Stomach (tissue), 19 donors: ENCODE measurements around the gene MIX23. TPM values are rescaled to one million over a fixed set of nuclear protein-coding genes. Genes with fewer than 3 reads are reported as not detected.

Experiments
- DNase-seq, 2 donors: peaks; one replicate each; pipeline versions ENCODE4 v3.0.0 to v3.0.0-alpha.2; 2013 to 2019
- H3K27ac ChIP-seq, 5 donors: fragments of 200-600 bp in 4 of 5; sonication (generic) in 4 of 5; one replicate each; pipeline ENCODE4 v1.5.1; 2013 to 2019; ENCODE audit warnings: mild to moderate bottlenecking in 1 of 5, moderate library complexity in 1 of 5
- H3K27me3 ChIP-seq, 3 donors: fragments of 200-600 bp; sonication (generic); one replicate each; pipeline ENCODE4 v1.5.1; 2017 to 2019; ENCODE audit warnings: mixed run types in 1 of 3
- H3K36me3 ChIP-seq, 4 donors: fragments of 200-600 bp; sonication (generic); 1 replicate in 3 of 4; 2 replicates in 1 of 4; pipeline ENCODE4 v1.5.1; 2016 to 2019
- H3K4me1 ChIP-seq, 4 donors: fragments of 200-600 bp; sonication (generic); one replicate each; pipeline ENCODE4 v1.5.1; 2016 to 2019
- H3K4me3 ChIP-seq, 4 donors: fragments of 200-600 bp; sonication (generic) in 3 of 4; one replicate each; pipeline ENCODE4 v1.5.1; 2016 to 2019; ENCODE audit warnings: mild to moderate bottlenecking in 1 of 4
- H3K9me3 ChIP-seq, 4 donors: fragments of 200-600 bp; sonication (generic); one replicate each; pipeline ENCODE4 v1.5.1; 2016 to 2019
- EP300 ChIP-seq: sonication (generic); formaldehyde crosslinking; IDR thresholded peaks from one replicate; pipeline ENCODE4 v1.6.1; 2017; ENCODE audit warnings: antibody characterized with exemption
- POLR2A ChIP-seq, 4 donors: fragments of 450-650 bp; IDR thresholded peaks; one replicate each; pipeline ENCODE4 v1.6.1; 2016; ENCODE audit warnings: antibody characterized with exemption in 4 of 4, control low read depth in 2 of 4, mild to moderate bottlenecking in 1 of 4, moderate library complexity in 1 of 4
- POLR2AphosphoS5 ChIP-seq, 3 donors: sonication (generic); formaldehyde crosslinking; IDR thresholded peaks; one replicate each; pipeline ENCODE4 v1.6.1; 2016; ENCODE audit warnings: antibody characterized with exemption in 3 of 3
- WGBS, 5 donors: extraction: QIAGEN DNeasy Blood & Tissue Kit in 3 of 5; methylation state at CpG; one replicate each; pipeline versions ENCODE4 v1.1.5 to v1.1.7; 2013 to 2018; 5-methylcytosine and 5-hydroxymethylcytosine counted together
- intact Hi-C: fragments of 100-400 bp; cut with DNase I; formaldehyde crosslinking; loops from one replicate; pipeline ENCODE4 v1.15.1; 2023; ENCODE audit warnings: low total_unique reads
- long read RNA-seq, 10 donors: transcript quantifications; one replicate each; lab custom pipeline, GENCODE V29; 2026
- polyA plus RNA-seq, 3 donors: library from polyadenylated mRNA; stranded (reverse); fragments of 200-250 nt; gene quantifications; one replicate each; pipeline ENCODE4 v1.2.3, GENCODE V29; 2013
- total RNA-seq, 5 donors: library from RNA; depleted of rRNA; stranded (reverse); fragments of >200 nt; gene quantifications; one replicate each; pipeline versions ENCODE4 v1.1.0 to v1.2.3, GENCODE V29; 2014 to 2016
- TF ChIP-seq, protein P1 (sequence below), 7 experiments: fragments of 450-650 bp in 4 of 7; fragments of 200-600 bp in 3 of 7; sonication (generic) in 3 of 7; IDR thresholded peaks; one replicate each; pipeline ENCODE4 v1.5.1; 2016 to 2019; ENCODE audit warnings: antibody characterized with exemption in 7 of 7, control low read depth in 2 of 7, mild to moderate bottlenecking in 1 of 7
- donor health status: healthy with polysubstance abuse.
- donor health status: Bipolar disorder and iron deficiency.
- donor health status: healthy.

Gene MIX23
- total RNA-seq (10 to 100 TPM in 3 of 5 donors, 1 to 10 TPM in 2; 3.5 to 44.3 (median 30.4) TPM), polyA plus RNA-seq (10 to 100 TPM; 30.5 to 35.6 (median 35.5) TPM)
- long read RNA-seq, donor 1, transcript CCDC58-201 (5 exons, 720 nt) = major isoform, 8 of 10 reads
- long read RNA-seq, donor 1, partial matches to known transcripts = 0 of 10 reads
- long read RNA-seq, donor 1, other reads (novel, unspliced or antisense) = 0 of 10 reads
- long read RNA-seq, donor 2, partial matches to known transcripts = 0 of 4 reads
- long read RNA-seq, donor 2, other reads (novel, unspliced or antisense) = 0 of 4 reads
- long read RNA-seq, donor 3, transcript CCDC58-207 (3 exons, 683 nt) = major isoform, 5 of 8 reads
- long read RNA-seq, donor 3, partial matches to known transcripts = 0 of 8 reads
- long read RNA-seq, donor 3, other reads (novel, unspliced or antisense) = 0 of 8 reads
- long read RNA-seq, donor 4, partial matches to known transcripts = 0 of 1 reads
- long read RNA-seq, donor 4, other reads (novel, unspliced or antisense) = 0 of 1 reads
- long read RNA-seq, donor 5, transcript CCDC58-201 (5 exons, 720 nt) = major isoform, 7 of 8 reads
- long read RNA-seq, donor 5, partial matches to known transcripts = 0 of 8 reads
- long read RNA-seq, donor 5, other reads (novel, unspliced or antisense) = 0 of 8 reads
- long read RNA-seq, donor 6 = 0 reads
- long read RNA-seq, donor 7, transcript CCDC58-201 (5 exons, 720 nt) = major isoform, 15 of 16 reads
- long read RNA-seq, donor 7, partial matches to known transcripts = 0 of 16 reads
- long read RNA-seq, donor 7, other reads (novel, unspliced or antisense) = 0 of 16 reads
- long read RNA-seq, donor 8, transcript CCDC58-201 (5 exons, 720 nt) = major isoform, 17 of 206 reads
- long read RNA-seq, donor 8, partial matches to known transcripts = 53 of 206 reads
- long read RNA-seq, donor 8, other reads (novel, unspliced or antisense) = 132 of 206 reads
- long read RNA-seq, donor 9, transcript CCDC58-201 (5 exons, 720 nt) = major isoform, 6 of 11 reads
- long read RNA-seq, donor 9, partial matches to known transcripts = 0 of 11 reads
- long read RNA-seq, donor 9, other reads (novel, unspliced or antisense) = 0 of 11 reads
- long read RNA-seq, donor 10, partial matches to known transcripts = 44 of 48 reads
- long read RNA-seq, donor 10, other reads (novel, unspliced or antisense) = 0 of 48 reads

- H3K4me1 ChIP-seq = peaks cover 11 to 51% (median 34%) of the 10 kb centered on the region in 4 donors
- no peaks in the 10 kb centered on the region for H3K9me3 ChIP-seq
- H3K27ac ChIP-seq = peak within 1 kb of the TSS; percentile 90 to 98 (median 92)
- 0 to 1% (median 0%) methylated on average over 27 to 31 of the region's 31 CpGs for WGBS, 5 donors
- H3K36me3 ChIP-seq = peaks cover 0 to 13% (median 6%) of the 10 kb centered on the region in 4 donors
- H3K27me3 ChIP-seq = no peaks in the 10 kb centered on the region
- H3K4me3 ChIP-seq = peak within 1 kb of the TSS; percentile 62 to 96 (median 82)
- TF ChIP-seq EP300 = no peak
- TF ChIP-seq POLR2AphosphoS5 (IDR thresholded peaks at IDR 0.05) = peak; percentile 47 to 78 (median 59)
- TF ChIP-seq, protein P1, sequence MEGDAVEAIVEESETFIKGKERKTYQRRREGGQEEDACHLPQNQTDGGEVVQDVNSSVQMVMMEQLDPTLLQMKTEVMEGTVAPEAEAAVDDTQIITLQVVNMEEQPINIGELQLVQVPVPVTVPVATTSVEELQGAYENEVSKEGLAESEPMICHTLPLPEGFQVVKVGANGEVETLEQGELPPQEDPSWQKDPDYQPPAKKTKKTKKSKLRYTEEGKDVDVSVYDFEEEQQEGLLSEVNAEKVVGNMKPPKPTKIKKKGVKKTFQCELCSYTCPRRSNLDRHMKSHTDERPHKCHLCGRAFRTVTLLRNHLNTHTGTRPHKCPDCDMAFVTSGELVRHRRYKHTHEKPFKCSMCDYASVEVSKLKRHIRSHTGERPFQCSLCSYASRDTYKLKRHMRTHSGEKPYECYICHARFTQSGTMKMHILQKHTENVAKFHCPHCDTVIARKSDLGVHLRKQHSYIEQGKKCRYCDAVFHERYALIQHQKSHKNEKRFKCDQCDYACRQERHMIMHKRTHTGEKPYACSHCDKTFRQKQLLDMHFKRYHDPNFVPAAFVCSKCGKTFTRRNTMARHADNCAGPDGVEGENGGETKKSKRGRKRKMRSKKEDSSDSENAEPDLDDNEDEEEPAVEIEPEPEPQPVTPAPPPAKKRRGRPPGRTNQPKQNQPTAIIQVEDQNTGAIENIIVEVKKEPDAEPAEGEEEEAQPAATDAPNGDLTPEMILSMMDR (IDR thresholded peaks at IDR 0.05) = peak in 1 of 7 experiments; percentile 13
- DNase-seq = peak; percentile 85 to 95
- intact Hi-C loops = no loop called here
Measured at GRCh38 chr3:122382888-122383666, at the start of gene MIX23. MIX23 (minus strand) TSS chr3:122383231; CDS start chr3:122383224, 7 bp downstream.

GRCh38 chr3:122430371-122430770 is 47.3 kb upstream of the MIX23 start:
- H3K36me3 ChIP-seq = peaks cover 31 to 95% (median 78%) of the 10 kb centered on the region in 4 donors
- intact Hi-C loops = no loop called here
- no peak overlapping the region for H3K4me3 ChIP-seq
- WGBS, 5 donors = 84 to 99% (median 92%) methylated on average over 2 of the region's 2 CpGs
- DNase-seq = no peak
- no peaks in the 10 kb centered on the region for H3K9me3 ChIP-seq
- no peak overlapping the region for H3K27ac ChIP-seq
- H3K4me1 ChIP-seq = no peaks in the 10 kb centered on the region
- no peaks in the 10 kb centered on the region for H3K27me3 ChIP-seq
- TF ChIP-seq EP300 (no peak), POLR2A (IDR thresholded peaks at IDR 0.05) (no peak), POLR2AphosphoS5 (IDR thresholded peaks at IDR 0.05) (no peak)
- TF ChIP-seq, protein P1 (IDR thresholded peaks at IDR 0.05) = no peak

- Histone ChIP-seq H3K27me3 (no peaks in the 10 kb centered on the region), H3K27ac (no peak overlapping the region), H3K4me3 (no peak overlapping the region), H3K36me3 (peaks cover 22 to 88% (median 75%) of the 10 kb centered on the region in 4 donors), H3K9me3 (no peaks in the 10 kb centered on the region), H3K4me1 (no peaks in the 10 kb centered on the region)
- 48 to 64% (median 59%) methylated on average over 2 of the region's 2 CpGs for WGBS, 5 donors
- intact Hi-C loops = no loop called here
- TF ChIP-seq EP300 (no peak), POLR2A (IDR thresholded peaks at IDR 0.05) (no peak)
- TF ChIP-seq, protein P1 (IDR thresholded peaks at IDR 0.05) = no peak
- DNase-seq = no peak
Measured at GRCh38 chr3:122427857-122428471, 44.9 kb upstream of the MIX23 start.
